Panc1 (cell line): ENCODE data around the gene IRX6. TPM values are rescaled to one million over a fixed set of nuclear protein-coding genes. Genes with fewer than 3 reads are reported as not detected.

Experiments
- ATAC-seq: fragments of 200-7000 bp; cut with Tn5 transposase; 2 replicates; pipeline ENCODE4 v1.9.1; 2020; ENCODE audit warnings: mild to moderate bottlenecking, moderate library complexity
- BruUV-seq: library from RNA; stranded (reverse); fragments of 400-500 nt; replicated peaks from 2 replicates; lab custom pipeline; 2021; lab: Mats Ljungman, UMichigan
- CTCF ChIA-PET: fragments of 300-600 bp; sonication (Branson Sonifier 250); formaldehyde crosslinking; loops from one replicate; lab custom pipeline; 2022; ENCODE audit warnings: antibody characterized with exemption; lab: Charles Lee
- POLR2A ChIA-PET: fragments of 300-600 bp; sonication (Branson Sonifier 250); formaldehyde crosslinking; loops from one replicate; lab custom pipeline; 2022; ENCODE audit warnings: antibody characterized with exemption; lab: Charles Lee
- DNase-seq: peaks from one replicate; pipeline ENCODE4 v3.0.0-alpha.2; 2010; ENCODE audit warnings: low read depth, low spot score
- H3K27ac ChIP-seq: 2 replicates; pipeline ENCODE4 v1.5.1; 2011; ENCODE audit warnings: mild to moderate bottlenecking, low read length, inconsistent platforms
- H3K27me3 ChIP-seq: fragments of 200-500 bp; sonication (Bioruptor generic); 2 replicates; pipeline ENCODE4 v1.6.0; 2014; ENCODE audit warnings: low read length, inconsistent platforms; ENCODE audit not compliant: control insufficient read depth, insufficient read depth
- H3K36me3 ChIP-seq: fragments of 200-500 bp; sonication (Bioruptor generic); 2 replicates; pipeline ENCODE4 v1.5.1; 2014; ENCODE audit warnings: inconsistent platforms, mild to moderate bottlenecking, low read length, moderate library complexity; ENCODE audit not compliant: control insufficient read depth, insufficient read depth
- H3K4me1 ChIP-seq: 2 replicates; pipeline ENCODE4 v1.5.1; 2011; ENCODE audit warnings: inconsistent platforms, mild to moderate bottlenecking, low read length, moderate library complexity; ENCODE audit not compliant: control insufficient read depth, insufficient read depth
- H3K4me3 ChIP-seq, 2 experiments: 2 replicates each; pipeline ENCODE4 v1.5.1; 2011 to 2012; ENCODE audit warnings: low read depth in 2 of 2, low read length in 2 of 2, mild to moderate bottlenecking in 2 of 2, inconsistent platforms in 1 of 2, moderate library complexity in 1 of 2
- H3K9me3 ChIP-seq: fragments of 200-500 bp; sonication (Bioruptor generic); 2 replicates; pipeline ENCODE4 v1.5.1; 2014; ENCODE audit warnings: low read depth, mild to moderate bottlenecking, inconsistent platforms, low read length, moderate library complexity; ENCODE audit not compliant: control insufficient read depth, insufficient read depth
- POLR2AphosphoS5 ChIP-seq: IDR thresholded peaks from 2 replicates; pipeline ENCODE4 v1.6.1; 2012; ENCODE audit warnings: mild to moderate bottlenecking, low read depth, low read length, moderate library complexity
- SIN3A ChIP-seq: IDR thresholded peaks from 2 replicates; pipeline ENCODE4 v1.6.1; 2012; ENCODE audit warnings: low read depth, mild to moderate bottlenecking, low read length, moderate library complexity, borderline replicate concordance; ENCODE audit not compliant: insufficient read depth
- TCF7L2 ChIP-seq: IDR thresholded peaks from 2 replicates; pipeline ENCODE4 v1.6.1; 2011; ENCODE audit warnings: mild to moderate bottlenecking, low read depth, low read length, inconsistent platforms
- in situ Hi-C: cut with HindIII; loops from 2 replicates; pipeline ENCODE4 v1.10.0; 2016; ENCODE audit warnings: low sequenced_read_pairs, low pct_unique_long_range_greater_than_20kb
- intact Hi-C: fragments of 100-400 bp; cut with micrococcal nuclease; formaldehyde crosslinking; loops from one replicate; pipeline ENCODE4 v1.10.0; 2022; ENCODE audit not compliant: unreplicated experiment
- total RNA-seq: library from RNA; stranded (reverse); gene quantifications from one replicate; pipeline ENCODE4 v1.2.1, GENCODE V29; 2021; ENCODE audit not compliant: unreplicated experiment
- TF ChIP-seq, protein P1 (sequence below), 2 experiments: IDR thresholded peaks; 2 replicates each; pipeline ENCODE4 v1.6.1; 2011 to 2012; ENCODE audit warnings: low read depth in 2 of 2, control low read depth in 1 of 2, low read length in 1 of 2, mild to moderate bottlenecking in 1 of 2, moderate library complexity in 1 of 2; ENCODE audit not compliant: insufficient read depth in 1 of 2
- TF ChIP-seq, protein P2 (sequence below): fragments of 450-650 bp; IDR thresholded peaks from 2 replicates; pipeline ENCODE4 v1.5.1; 2017; ENCODE audit warnings: mild to moderate bottlenecking

IRX6 gene
- total RNA-seq, 1 experiment from 2014 or later: not detected

DNA sequence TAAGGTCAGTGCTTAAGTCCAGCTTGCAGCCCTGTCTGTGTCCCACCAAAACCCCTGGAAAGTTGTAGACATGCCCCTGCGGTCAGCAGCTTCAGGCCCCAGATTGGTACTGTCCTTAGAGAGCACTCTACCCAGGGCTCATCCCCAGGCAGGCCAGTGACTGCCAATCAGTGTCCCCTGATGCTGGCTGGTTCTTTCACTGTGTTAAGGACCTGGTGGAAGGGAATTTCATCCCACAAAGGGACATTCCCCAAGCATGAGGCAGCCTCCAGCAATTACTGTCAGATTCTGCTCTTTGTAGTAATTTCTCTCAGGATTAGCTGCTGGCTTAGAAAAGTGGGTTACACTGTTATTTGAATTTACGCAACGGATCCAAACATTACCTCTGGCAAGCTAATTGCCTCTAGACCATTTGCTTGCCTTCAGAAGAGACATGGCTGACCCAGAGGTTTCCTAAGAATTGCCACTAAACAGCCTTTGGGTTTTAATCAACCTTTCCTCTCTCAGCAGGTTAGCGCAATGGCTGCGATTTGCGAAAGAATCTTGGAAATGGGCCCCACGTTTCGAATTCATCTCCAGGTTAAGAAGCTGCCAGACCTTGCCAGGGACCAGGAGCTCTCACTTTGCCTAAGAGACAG, 5.9 kb downstream of the IRX6 start:
- ATAC-seq (no peak), DNase-seq (no peak)
- Histone ChIP-seq H3K36me3 (no peaks in the 10 kb centered on the region), H3K27me3 (peaks cover 2% of the 10 kb centered on the region; the same call in 1 of the 2 replicates), H3K9me3 (no peaks in the 10 kb centered on the region), H3K4me1 (no peaks in the 10 kb centered on the region), H3K27ac (no peak overlapping the region), H3K4me3 (no peak overlapping the region)
- in situ Hi-C loops: no loop called here
- ChIA-PET CTCF (no interaction called here), POLR2A (no interaction called here)
- intact Hi-C loops: no loop called here
- TF ChIP-seq, protein P1, sequence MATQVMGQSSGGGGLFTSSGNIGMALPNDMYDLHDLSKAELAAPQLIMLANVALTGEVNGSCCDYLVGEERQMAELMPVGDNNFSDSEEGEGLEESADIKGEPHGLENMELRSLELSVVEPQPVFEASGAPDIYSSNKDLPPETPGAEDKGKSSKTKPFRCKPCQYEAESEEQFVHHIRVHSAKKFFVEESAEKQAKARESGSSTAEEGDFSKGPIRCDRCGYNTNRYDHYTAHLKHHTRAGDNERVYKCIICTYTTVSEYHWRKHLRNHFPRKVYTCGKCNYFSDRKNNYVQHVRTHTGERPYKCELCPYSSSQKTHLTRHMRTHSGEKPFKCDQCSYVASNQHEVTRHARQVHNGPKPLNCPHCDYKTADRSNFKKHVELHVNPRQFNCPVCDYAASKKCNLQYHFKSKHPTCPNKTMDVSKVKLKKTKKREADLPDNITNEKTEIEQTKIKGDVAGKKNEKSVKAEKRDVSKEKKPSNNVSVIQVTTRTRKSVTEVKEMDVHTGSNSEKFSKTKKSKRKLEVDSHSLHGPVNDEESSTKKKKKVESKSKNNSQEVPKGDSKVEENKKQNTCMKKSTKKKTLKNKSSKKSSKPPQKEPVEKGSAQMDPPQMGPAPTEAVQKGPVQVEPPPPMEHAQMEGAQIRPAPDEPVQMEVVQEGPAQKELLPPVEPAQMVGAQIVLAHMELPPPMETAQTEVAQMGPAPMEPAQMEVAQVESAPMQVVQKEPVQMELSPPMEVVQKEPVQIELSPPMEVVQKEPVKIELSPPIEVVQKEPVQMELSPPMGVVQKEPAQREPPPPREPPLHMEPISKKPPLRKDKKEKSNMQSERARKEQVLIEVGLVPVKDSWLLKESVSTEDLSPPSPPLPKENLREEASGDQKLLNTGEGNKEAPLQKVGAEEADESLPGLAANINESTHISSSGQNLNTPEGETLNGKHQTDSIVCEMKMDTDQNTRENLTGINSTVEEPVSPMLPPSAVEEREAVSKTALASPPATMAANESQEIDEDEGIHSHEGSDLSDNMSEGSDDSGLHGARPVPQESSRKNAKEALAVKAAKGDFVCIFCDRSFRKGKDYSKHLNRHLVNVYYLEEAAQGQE (IDR thresholded peaks at IDR 0.05; ENCODE audit: insufficient read depth in 1 of 2, low read depth in 2 of 2, low read length in 1 of 2): no peak
- TF ChIP-seq, protein P2, sequence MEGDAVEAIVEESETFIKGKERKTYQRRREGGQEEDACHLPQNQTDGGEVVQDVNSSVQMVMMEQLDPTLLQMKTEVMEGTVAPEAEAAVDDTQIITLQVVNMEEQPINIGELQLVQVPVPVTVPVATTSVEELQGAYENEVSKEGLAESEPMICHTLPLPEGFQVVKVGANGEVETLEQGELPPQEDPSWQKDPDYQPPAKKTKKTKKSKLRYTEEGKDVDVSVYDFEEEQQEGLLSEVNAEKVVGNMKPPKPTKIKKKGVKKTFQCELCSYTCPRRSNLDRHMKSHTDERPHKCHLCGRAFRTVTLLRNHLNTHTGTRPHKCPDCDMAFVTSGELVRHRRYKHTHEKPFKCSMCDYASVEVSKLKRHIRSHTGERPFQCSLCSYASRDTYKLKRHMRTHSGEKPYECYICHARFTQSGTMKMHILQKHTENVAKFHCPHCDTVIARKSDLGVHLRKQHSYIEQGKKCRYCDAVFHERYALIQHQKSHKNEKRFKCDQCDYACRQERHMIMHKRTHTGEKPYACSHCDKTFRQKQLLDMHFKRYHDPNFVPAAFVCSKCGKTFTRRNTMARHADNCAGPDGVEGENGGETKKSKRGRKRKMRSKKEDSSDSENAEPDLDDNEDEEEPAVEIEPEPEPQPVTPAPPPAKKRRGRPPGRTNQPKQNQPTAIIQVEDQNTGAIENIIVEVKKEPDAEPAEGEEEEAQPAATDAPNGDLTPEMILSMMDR: no peak
- TF ChIP-seq POLR2AphosphoS5 (no peak), SIN3A (no peak), TCF7L2 (no peak)
- BruUV-seq: no TSS peak

DNA sequence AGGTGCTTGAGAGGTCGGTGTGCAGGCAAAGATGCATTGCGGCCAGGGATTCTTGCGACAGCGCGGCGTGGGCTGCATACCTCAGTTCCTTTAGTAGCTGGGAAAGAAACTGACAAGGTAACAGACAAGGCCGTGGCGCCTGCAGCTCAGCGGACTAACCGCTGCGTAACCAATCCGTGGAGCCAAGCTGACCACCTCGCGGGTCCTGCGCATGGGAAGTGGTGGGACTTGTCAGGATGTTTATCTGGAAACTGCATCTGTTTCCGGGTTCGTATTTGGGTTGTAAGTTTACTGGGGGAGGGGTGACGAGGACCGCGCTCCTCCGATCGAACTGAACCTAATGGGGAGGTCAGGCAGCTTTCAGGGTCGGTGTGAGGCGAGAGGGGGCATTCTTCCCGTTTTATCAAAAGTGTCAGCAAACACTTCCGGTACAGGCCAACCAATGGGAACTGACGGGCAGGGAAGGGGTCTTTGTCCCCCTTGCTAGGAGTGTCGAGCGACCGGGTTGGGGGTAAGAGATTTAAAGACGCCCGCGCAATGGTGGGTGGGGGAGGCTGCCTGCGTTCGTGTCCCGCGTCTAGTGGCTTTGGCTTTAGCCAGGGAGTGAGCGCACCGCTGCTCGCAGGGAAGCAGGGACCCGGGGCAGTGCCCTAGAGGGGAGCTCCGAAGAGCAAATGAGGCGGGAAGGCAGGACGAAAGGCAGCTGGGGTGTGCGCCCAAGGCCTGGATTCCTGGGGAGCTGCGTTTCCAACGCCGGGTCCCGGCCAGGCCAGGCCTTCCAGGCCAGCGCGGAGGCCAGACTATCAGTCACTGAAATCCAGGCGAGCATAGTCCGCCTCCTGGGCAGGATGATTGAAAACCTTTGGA, 7.0 kb downstream of the IRX6 start:
- H3K36me3 ChIP-seq: no peaks in the 10 kb centered on the region
- POLR2A ChIA-PET: no interaction called here
- intact Hi-C loops (no loop called here), in situ Hi-C loops (no loop called here)
- H3K4me3 ChIP-seq: no peak overlapping the region
- TF ChIP-seq TCF7L2 (no peak), POLR2AphosphoS5 (no peak), SIN3A (no peak)
- TF ChIP-seq, protein P1 (IDR thresholded peaks at IDR 0.05; ENCODE audit: insufficient read depth in 1 of 2, low read depth in 2 of 2, low read length in 1 of 2): no peak
- TF ChIP-seq, protein P2: no peak
- no peaks in the 10 kb centered on the region for H3K27me3 ChIP-seq
- DNase-seq (no peak), ATAC-seq (no peak)
- H3K27ac ChIP-seq: no peak overlapping the region
- CTCF ChIA-PET: no interaction called here
- no peaks in the 10 kb centered on the region for H3K9me3 ChIP-seq
- no TSS peak for BruUV-seq
- H3K4me1 ChIP-seq: no peaks in the 10 kb centered on the region
